GM21447 (cell line): Measurements from ENCODE around the gene HPD.

Source experiments
- ATAC-seq: cut with Tn5 transposase; IDR thresholded peaks from one replicate; pipeline ENCODE4 v1.9.1; 2021; ENCODE audit not compliant: unreplicated experiment

Gene HPD

DNA sequence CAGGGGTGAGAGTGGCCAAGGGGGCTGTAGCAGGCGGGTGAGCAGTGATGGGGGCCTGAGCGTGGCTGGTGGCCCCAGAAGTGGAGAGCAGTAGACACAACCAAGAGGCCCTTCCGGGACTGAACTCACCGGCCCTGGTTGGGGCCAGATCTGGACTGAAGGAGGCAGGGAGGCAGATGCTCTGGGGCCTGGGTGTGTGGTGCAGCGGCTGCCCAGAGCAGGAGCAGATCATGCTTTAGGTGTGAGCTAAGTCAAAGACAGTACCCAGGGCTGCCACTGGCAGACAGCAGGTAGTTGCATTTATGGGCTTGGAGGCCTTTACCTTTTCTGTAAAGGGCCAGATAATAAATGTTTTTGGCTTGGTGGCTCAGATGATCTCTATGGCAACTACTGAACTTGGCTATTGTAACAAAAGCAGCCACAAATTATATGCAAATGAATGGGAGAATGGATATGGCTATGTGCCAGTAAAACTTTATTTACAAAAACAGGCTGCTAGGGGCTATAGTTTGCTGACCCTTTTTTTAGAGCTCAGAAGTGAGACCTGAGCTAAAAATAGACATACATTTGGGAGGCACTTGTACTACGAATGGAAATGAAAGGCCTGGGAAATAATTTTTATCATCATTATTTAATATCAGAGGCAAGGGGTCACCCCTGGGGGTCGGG lies 29.3 kb downstream of the HPD start:
- no peak for ATAC-seq

DNA sequence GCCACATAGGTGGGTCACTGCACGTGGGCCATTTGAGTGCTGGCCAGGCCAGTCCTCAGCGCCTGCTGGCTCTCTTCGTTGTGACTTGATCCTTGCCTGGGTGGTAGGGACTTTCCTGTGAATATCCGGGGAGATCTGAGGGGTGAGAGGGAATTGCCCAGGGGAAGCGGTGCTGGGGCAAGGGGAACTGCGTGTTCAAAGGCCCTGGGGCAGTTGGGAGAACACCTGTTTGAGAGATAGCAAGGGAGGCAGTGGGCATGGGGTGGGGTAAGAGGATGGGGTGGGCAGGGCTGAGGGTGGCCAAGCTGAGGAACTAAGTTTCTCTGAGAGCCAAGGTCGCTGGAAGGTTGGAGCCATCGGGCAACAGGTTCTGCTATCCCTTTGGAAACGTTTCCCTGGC lies 29.8 kb downstream of the HPD start:
- no peak for ATAC-seq

DNA sequence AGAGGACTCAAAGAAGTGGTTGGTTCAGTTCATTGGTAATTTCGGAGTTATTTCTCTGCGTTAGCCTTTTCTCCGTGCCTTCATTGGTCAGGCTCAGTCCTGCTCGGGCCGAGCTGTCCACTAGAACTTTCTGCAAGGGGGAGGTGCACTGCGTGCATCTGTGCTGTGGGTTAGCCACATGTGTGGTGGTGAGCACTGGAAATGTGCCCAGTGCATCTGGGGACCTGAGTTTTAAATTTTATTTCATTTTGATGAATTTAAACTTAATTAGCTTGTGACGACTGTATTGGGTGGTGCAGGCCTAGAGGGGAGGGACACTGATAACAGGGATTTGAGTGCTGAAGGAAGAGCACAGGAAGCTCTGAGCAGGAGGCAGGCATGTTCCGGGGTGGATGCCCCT lies 30.4 kb downstream of the HPD start:
- no peak for ATAC-seq

DNA sequence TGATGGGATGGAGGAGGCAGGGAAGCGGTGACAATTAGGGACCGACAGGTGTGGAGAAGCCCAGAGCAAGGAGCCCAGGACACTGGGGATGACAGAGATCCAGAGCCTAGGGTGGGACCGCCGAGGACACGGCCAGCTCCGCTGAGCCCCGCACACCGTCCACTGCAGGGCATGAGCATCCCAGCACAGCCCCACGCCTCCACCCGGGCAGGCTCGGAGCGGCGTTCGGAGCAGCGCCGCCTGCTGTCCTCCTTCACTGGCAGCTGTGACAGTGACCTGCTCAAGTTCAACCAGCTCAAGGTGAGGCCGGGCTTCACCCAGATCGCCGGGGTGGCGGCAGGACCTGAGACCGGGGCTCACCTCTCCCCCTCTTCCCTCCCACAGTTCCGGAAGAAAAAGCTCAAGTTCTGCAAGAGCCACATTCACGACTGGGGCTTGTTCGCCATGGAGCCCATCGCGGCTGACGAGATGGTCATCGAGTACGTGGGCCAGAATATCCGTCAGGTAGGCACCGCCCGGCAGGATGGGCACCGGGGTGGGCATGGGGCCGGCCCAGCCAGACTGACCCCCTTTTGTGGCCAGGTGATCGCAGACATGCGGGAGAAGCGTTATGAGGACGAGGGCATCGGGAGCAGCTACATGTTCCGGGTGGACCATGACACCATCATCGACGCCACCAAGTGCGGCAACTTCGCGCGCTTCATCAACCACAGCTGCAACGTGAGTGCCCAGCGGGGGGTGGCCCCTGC lies 31.1 kb downstream of the HPD start:
- ATAC-seq, result no peak

DNA sequence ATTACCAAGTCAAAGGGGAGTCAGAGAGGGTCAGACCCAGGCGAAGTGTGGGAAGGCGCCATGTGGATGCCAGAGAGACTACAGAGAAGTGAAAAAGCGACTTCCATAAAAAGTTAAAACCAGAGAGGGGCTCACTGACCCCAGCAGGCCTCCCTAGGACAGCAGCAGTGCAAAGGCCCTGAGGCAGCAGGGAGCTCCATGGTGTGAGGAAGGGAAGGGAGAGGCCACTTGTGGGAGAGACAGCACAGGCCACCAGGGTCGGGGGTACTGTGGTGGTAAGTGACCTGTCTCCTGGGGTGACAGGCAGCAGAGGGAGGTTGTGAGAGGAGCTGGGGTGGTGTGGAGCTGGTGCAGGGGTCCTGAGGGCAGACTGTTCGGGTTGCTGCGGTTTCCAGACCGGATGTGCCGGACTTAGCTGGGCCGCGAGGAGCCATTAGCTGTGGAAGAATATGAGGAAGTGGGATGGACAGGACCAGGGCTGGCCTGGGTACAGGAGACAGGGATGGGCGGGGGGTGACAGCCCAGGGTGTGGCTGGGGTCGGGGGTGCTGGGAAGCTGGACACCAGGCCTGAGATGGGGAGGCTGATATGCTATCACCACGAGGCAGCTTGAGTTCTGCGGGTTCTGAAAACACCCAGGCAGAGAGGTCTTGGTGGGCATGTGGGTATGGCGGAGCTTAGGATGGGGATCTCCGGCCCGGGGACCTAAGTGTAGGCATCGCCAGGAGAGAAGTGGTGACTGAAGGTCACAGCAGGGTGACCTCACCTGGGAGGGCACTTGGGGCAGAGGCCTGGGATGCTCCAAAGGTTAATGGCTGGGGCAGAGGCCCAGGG lies 32.1 kb downstream of the HPD start:
- ATAC-seq, result no peak

DNA sequence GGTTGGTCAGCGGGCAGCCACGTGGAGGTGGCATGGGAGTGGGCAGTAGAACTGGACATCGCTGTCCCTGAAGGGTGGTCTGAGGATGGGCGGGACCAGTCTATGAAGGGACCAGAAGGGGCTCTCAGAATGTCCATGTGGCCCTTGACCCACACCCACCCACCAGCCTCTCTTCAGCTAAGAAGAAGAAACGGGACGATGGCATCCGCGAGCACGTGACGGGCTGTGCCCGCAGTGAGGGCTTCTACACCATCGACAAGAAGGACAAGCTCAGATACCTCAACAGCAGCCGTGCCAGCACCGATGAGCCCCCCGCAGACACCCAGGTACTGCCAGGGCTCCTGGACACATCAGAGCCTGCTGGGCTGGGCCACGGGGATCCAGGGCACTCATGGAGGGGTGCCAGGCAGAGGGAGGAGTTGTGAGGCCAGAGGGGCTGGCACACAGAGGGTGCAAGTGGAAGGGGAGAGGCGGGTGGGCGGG lies 33.6 kb downstream of the HPD start:
- ATAC-seq, result no peak

DNA sequence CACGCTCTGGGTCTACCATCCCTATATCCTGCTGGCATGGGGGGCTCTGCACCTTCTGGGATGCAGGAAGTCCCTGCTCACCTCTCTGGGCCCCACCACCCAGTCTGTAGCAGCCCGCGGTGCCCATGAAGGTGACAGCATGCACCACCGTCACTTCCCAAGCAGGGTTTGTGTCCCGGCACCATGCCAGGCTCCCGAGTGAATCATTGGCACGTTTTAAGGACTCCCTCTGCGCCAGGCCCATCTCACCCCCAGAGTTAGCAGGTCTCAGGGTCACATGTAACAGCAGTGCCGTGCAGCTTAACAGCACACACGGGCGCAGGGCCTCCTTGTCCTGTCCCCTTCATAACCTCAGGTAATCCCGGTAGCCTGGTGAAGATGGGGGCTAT lies 34.9 kb downstream of the HPD start:
- no peak for ATAC-seq

DNA sequence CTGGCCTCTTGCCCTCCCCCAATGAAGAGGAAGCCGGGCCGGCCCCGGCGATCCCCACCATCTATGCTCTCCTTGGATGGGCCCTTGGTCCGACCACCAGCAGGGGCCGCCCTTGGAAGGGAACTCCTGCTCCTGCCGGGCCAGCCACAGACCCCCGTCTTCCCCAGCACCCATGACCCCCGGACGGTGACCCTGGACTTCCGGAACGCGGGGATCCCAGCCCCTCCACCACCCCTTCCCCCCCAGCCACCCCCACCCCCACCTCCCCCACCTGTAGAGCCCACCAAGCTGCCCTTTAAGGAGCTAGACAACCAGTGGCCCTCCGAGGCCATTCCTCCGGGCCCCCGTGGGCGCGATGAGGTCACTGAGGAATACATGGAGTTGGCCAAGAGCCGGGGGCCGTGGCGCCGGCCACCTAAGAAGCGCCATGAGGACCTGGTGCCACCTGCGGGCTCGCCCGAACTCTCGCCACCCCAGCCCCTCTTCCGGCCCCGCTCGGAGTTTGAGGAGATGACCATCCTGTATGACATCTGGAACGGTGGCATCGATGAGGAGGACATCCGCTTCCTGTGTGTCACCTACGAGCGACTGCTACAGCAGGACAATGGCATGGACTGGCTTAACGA lies 35.4 kb downstream of the HPD start:
- no peak for ATAC-seq

DNA sequence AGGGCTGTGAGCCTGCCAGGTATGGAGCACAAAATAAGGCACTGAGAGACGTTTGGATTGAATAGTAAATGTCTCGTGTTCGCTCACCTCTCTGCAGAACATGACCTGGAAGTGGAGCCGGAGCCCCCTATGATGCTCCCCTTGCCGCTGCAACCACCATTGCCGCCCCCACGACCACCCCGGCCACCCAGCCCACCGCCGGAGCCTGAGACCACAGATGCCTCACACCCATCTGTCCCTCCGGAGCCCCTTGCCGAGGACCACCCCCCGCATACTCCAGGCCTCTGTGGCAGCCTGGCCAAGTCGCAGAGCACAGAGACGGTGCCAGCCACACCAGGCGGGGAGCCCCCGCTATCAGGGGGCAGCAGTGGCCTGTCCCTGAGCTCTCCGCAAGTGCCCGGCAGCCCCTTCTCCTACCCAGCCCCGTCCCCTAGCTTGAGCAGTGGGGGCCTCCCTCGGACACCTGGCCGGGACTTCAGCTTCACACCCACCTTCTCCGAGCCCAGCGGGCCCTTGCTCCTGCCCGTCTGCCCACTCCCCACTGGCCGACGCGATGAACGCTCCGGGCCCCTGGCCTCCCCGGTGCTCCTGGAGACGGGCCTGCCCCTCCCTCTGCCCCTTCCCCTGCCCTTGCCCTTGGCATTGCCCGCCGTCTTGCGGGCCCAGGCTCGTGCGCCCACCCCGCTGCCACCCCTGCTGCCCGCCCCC lies 36.1 kb downstream of the HPD start:
- ATAC-seq, result no peak

DNA sequence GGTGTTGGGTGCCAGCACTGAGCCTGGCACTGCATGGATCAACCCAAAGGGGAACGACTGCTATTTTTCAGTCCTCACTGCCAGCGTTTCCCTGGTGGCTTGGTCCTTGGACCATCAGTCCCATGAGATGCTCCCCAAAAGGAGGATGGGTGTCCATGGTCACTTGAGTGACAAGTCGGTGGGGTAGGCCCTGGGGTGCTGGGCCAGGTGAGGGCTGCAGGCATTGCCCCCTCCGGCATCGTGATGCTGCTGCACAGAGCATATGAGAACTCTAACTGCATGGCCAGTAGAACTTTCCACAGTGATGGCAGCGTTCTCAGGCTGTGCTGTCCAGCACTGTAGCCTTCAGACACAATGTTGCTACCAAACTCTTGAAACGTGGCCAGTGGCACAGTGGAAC lies 38.6 kb downstream of the HPD start:
- no peak for ATAC-seq

DNA sequence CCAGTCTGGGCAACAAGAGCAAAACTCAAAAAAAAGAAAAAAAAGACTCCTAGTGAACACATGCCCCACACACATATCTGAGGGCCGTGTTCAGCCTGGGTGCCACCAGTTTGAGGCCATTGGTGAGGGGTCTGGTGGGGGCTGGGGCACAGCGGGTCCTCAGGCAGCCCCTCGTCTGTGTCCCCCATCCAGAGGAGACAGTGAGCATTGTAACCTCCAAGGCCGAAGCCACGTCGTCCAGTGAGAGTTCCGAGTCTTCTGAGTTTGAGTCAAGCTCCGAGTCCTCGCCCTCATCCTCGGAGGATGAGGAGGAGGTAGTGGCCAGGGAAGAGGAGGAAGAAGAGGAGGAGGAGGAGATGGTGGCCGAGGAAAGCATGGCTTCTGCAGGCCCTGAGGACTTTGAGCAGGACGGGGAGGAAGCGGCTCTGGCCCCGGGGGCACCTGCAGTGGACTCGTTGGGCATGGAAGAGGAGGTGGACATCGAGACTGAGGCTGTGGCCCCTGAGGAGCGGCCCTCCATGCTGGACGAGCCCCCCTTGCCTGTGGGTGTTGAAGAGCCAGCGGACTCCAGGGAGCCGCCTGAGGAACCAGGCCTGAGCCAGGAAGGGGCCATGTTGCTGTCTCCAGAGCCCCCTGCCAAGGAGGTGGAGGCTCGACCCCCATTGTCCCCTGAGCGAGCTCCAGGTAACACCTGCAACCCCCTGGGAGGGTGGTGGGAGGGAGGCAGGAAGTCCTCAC lies 39.3 kb downstream of the HPD start:
- ATAC-seq, result no peak

DNA sequence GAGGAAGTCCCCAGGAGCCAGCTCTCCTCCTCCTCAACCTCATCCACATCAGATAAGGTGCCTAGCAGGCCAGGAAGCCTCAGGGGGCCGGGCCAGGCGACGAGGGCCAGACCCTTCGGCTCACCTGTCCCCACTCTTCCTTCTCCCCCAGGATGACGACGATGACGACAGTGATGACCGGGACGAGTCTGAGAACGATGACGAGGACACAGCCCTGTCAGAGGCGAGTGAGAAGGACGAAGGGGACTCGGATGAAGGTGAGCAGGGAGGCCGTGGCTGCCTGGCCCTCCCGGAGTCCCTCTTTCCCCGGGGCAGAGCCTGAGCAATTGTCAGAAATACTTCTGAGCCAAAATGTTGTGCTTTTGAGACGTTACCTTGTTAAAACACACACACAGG lies 41.0 kb downstream of the HPD start:
- no peak for ATAC-seq

DNA sequence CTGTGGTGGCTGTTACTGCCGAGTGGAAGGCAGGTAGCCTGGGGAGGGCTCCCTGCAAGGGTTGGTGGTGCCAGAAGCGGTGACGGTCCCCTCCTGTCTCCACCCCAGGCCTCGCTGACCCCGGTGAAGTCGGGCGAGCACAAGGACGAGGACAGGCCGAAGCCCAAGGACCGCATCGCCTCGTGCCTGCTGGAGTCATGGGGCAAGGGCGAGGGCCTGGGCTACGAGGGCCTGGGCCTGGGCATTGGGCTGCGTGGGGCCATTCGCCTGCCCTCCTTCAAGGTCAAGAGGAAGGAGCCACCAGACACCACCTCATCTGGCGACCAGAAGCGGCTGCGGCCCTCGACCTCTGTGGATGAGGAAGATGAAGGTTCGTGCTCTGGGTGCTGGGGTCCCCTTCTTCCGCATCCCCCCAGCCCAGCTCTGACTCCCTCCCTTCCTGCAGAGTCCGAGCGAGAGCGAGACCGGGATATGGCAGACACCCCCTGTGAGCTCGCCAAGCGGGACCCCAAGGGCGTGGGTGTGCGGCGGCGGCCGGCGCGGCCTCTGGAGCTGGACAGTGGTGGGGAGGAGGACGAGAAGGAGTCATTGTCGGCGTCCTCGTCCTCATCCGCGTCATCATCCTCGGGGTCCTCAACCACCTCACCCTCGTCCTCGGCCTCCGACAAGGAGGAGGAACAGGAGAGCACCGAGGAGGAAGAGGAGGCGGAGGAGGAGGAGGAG lies 41.6 kb downstream of the HPD start:
- no peak for ATAC-seq

DNA sequence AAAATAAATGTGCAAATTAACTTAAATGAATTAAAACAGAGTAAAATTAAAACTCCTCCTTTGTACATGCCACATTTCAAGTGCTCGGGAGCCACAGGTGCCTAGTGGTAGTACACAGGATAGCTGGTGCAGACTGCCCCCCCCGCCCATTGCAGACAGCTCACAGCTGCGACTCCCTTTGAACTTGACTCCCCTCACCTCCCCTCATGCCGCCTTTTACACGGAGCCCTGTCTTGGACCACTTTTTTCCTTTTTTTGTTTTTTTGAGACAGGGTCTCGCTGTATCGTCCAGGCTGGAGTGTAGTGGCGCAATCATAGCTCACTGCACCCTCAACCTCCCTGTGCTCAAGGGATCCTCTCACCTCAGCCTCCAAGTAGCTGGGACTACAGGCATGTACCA lies 43.4 kb downstream of the HPD start:
- ATAC-seq, result no peak

DNA sequence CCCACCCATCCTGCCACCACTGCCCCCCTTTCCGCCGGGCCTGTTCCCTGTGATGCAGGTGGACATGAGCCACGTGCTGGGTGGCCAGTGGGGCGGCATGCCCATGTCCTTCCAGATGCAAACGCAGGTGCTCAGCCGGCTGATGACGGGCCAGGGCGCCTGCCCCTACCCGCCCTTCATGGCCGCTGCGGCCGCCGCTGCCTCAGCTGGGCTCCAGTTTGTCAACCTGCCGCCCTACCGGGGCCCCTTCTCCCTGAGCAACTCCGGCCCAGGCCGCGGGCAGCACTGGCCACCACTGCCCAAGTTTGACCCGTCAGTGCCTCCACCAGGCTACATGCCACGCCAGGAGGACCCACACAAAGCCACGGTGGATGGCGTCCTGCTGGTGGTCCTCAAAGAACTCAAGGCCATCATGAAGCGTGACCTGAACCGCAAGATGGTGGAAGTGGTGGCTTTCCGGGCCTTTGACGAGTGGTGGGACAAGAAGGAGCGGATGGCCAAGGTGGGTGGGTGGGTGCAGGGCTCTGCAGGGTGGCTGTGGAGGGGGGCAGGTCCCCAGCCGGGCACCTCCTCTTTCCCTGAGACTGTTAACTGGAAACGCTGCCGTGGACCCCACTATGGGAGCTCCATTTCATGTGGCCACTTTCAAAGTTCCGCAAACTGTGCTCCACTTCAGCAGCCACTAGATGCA lies 44.1 kb downstream of the HPD start:
- ATAC-seq, result no peak

DNA sequence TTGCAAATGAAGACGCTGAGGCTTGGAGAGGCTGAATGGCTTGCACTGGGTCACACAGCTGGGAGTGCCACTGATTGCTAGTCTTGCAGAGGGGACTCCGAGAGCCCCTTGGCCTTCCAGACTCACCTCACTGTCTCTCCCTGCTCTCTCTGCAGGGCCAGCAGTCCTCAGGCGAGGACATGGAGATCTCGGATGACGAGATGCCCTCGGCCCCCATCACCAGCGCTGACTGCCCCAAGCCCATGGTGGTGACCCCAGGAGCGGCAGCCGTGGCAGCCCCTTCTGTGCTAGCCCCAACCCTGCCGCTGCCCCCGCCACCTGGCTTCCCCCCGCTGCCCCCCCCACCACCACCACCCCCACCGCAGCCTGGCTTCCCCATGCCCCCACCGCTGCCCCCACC lies 44.7 kb downstream of the HPD start:
- no peak for ATAC-seq

DNA sequence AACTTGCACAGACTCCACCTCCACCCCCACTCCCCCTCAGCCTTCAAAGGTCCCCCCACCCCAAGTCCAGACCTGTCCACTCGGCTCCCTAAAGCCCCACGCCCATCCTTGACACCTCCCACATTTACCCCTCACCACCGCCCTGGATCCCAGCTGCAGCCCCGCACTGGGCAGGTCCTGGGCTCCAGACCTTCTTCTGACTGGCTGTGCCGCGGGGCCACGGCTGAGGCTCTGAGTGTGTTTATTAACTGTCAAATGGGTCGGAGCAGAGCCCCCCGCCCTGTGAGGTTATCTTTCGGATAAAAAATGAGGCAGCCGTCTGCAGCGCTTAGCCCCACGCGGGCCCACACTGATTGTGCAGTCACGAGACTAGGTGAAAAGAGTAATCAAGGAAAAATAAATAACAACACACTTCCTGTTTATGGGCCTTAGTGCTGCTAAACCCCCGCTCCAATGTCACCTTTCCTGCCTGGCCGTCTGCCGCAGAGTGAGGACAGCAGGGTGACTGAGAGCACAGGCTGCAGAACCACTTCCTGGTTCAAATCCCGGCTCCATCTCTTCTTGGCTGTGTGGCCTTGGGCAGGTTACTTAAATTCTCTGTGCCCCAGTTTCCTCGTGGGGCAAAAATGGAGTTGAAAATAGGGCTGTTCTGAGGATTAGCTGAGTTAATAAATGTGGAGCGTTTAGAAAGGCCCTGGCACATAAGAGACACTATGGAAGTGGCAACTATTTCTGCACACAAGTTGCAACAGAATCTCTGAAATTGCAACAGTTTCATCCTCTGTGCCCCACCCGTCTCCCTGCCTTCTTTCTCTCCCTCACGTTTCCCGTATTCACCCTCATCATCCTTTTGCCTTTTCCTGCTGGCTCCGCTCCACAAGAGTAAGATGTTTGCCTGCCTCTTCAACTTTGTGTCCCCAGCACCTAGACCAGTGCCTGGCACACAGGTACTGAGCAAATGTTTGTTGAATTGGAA lies 45.5 kb downstream of the HPD start:
- no peak for ATAC-seq
